D721Med (cell line): ENCODE data around the gene PLD1.

Experiments used
- DNase-seq: peaks from one replicate; pipeline ENCODE4 v3.0.0; 2011; ENCODE audit warnings: low spot score; ENCODE audit not compliant: insufficient read length
- FAIRE-seq: peaks from 2 replicates; lab custom pipeline; 2011; peaks lifted over from hg19 to GRCh38; lab: Jason Lieb, UNC
- CTCF ChIP-seq: IDR thresholded peaks from 2 replicates; pipeline ENCODE4 v1.5.1; 2012; ENCODE audit warnings: mild to moderate bottlenecking, control low read depth; ENCODE audit not compliant: insufficient read depth; ENCODE audit errors: missing control alignments

PLD1 gene

GRCh38 chr3:171789759-171790505, 20.4 kb downstream of the PLD1 start:
- no peak for DNase-seq
- no peak for FAIRE-seq
- no peak for TF ChIP-seq CTCF

GRCh38 chr3:171788546-171789351, 21.5 kb downstream of the PLD1 start:
- TF ChIP-seq CTCF, result no peak
- FAIRE-seq (no peak), DNase-seq (no peak)

GRCh38 chr3:171786997-171787396, 23.3 kb downstream of the PLD1 start:
- no peak for DNase-seq
- no peak for FAIRE-seq
- TF ChIP-seq CTCF, result no peak

- FAIRE-seq (no peak), DNase-seq (no peak)
- no peak for TF ChIP-seq CTCF
Observed at GRCh38 chr3:171784937-171785336, 25.3 kb downstream of the PLD1 start.

- DNase-seq (no peak), FAIRE-seq (no peak)
- TF ChIP-seq CTCF, result no peak
Observed at GRCh38 chr3:171784387-171784786, 25.9 kb downstream of the PLD1 start.

GRCh38 chr3:171783626-171784025, 26.7 kb downstream of the PLD1 start:
- TF ChIP-seq CTCF, result no peak
- FAIRE-seq, result no peak
- DNase-seq, result no peak

GRCh38 chr3:171783086-171783485, 27.2 kb downstream of the PLD1 start:
- TF ChIP-seq CTCF, result no peak
- DNase-seq, result no peak
- FAIRE-seq, result no peak
